ENCODE data around the gene MRPS2.
"Not testable (repeated sequence)": the region's sequence is repeated elsewhere in the genome, so short reads cannot be mapped to it uniquely, and the experiment has no call there.

MRPS2 gene

DNA sequence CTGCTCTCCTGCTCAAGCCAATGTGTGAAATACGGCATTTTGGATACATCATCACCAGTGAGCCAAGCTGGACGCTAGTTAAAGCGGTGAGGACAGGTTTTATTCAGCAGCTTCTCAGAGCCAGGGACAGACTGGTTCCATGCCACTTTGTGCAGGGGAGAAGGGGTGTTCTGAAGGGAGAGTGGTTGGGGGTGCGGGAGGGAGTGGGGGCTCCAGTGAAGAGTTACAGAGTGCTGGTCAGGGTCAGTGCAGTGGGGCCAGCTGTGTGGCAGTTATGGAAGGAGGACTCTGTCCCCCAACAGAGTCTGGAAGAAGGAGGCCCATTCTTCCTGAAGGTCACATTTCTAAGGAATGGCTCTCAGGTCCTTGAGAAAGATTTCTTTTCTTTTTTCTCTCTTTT is 34.3 kb downstream of the MRPS2 start:
- DNase-seq = not testable (repeated sequence)

DNA sequence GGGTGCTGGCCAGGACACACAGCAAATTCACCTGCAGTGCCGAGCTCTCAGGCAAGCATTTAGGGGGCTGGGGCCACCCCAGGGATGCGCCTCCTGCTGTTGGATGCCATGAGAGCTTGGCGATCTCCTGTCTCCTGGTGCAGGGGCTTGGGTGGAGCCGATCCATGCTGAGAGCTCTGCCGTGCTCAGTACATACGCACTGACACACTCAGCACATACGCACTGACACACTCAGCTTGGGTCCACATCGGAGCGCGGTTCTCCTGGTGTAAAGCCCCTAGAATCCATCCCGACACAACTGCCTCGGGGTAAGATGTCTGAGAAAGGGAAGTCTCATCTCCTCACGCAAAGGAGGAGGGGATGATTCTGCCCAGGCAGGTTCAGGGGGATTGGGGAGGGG is 35.1 kb downstream of the MRPS2 start:
- DNase-seq = not testable (repeated sequence)

DNA sequence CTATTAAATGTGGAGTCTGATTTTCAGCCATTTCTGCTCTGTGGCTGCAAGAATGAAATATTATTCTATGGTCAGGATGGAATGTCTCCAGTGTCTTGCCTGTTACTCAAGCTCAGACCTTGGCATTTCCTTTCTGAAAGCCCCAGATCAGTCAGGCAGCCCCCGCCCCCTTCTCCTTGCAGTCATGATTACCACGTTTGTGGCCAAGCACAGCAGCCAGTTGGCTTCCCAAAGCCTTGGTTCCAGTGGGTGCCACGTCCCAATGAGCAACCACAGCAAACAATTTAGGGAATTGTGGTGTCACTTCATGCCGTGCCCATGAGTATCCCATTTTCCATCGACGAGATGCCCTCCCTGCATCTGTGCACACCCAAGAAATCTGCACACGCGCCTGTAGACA is 35.7 kb downstream of the MRPS2 start:
- no peak for DNase-seq

DNA sequence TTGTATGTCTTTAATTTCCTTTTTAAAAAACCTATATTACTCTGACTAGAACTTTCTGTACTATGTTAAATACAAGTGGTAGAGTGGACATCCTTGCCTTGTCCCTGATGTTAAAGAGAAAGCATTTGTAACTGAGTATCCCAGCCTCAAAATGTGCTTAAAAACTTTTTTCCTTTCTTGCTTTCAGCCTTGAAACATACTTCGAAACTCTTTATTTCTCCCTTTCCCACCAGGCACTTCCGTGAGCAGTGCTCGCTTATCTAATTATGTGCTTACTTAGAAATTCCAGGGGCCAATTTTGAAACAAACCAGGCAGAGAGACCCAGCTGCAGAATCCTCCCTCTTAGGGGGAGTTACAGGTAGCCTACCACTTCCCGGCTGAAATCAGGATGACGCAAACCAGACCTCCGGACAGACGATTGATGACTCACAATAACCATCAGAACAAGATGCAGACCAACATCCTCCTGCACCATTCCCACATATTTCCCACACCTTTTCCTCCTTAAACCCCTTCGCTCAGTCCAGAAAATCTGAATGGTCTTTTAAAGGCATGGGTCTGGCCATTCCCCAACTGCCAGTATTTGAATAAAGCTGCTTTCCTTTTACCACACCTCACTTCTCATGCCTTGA is 42.9 kb downstream of the MRPS2 start:
- not testable (repeated sequence) for DNase-seq

DNA sequence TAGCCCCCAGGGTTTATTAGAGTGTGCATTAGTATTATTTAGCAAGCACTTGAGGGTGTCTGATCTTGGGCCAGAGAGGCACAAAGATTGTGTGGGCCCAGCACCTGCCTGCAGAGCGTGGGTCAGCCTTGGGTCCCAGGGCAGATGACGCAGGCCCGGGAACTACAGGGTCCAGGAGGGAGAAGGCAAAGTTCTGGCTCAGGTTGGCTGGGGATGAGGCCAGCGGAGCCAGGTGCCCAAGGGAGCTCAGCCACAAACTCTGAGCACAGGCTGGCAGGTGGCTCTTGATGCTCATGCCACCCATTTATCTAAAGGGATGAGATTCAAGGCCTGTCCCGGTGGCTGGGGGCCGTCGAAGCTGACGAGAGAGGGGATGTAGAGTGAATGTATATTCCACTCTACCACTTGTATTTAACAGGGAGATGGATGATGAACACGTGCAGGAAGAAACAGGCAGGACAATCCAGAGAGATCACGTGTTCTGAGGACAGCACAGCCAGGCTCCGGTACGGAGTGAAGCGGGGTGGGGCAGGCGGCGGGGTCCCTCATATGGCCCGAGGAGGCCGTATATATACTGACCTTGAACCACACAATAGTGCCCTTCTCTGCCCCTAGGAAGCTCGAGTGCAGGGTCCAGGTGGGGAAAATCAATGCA is 44.6 kb downstream of the MRPS2 start:
- no peak for DNase-seq

DNA sequence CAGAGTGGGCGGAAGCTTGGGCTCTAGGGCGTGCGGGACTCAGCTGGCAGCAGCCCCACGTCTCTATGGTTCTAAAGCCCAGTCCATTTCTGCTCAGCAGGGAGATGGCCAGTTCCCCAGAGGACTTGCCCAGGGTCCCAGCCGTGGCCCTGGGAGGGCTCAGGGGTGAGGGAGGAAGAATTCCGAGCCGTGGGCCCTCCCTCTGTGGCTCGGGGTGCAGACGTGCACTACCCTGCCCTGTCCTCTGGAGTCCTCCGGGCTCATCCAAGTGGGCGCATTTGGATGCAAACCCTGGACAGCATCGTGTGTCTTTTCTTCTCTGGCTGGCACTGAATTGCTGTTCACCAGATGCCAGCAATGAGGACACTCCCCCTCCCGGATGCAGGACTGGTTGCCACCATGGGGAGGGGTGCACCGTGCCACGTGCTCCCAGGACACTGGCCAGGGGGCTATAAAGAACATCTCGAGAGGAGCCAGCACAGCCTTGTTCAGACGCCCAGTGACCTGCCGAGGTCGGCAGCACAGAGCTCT is 45.2 kb downstream of the MRPS2 start, which contains the start of gene OBP2A:
Gene OBP2A, plus strand, starts transcription at position 481 of the 531 bp plus-strand sequence. CDS start 55 bp downstream, outside the sequence.
- not testable (repeated sequence) for DNase-seq

DNA sequence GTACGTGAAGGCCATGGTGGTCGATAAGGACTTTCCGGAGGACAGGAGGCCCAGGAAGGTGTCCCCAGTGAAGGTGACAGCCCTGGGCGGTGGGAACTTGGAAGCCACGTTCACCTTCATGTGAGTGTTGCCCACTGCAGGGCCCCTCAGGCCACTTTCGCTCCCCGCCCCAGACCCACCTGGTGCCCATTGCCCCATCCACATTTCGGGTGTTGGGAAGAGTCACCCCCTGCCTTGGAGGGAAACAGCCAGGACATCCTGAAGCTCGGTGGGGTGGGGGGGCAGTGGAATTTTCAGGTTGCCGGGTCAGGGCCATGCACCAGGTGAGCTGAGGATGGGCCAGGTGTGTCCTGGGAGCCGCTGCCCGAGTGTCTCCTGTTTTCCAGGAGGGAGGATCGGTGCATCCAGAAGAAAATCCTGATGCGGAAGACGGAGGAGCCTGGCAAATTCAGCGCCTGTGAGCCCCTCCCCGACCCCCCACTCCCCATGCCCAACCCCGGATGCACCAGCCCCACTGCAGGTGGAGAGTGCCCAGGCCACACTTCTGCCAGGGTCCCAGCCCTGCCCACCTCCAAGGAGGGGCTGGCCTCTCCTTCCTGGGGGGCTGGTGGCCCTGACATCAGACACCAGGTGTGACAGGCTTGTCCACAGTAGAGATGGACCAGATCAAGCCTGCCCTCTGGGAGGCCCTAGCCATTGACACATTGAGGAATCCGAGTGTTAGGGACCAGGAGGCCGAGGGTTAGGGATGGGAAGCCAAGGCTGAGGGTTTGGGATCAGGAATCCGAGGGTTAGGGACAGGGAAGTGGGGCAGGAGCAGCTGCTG is 46.5 kb downstream of the MRPS2 start:
- not testable (repeated sequence) for DNase-seq

DNA sequence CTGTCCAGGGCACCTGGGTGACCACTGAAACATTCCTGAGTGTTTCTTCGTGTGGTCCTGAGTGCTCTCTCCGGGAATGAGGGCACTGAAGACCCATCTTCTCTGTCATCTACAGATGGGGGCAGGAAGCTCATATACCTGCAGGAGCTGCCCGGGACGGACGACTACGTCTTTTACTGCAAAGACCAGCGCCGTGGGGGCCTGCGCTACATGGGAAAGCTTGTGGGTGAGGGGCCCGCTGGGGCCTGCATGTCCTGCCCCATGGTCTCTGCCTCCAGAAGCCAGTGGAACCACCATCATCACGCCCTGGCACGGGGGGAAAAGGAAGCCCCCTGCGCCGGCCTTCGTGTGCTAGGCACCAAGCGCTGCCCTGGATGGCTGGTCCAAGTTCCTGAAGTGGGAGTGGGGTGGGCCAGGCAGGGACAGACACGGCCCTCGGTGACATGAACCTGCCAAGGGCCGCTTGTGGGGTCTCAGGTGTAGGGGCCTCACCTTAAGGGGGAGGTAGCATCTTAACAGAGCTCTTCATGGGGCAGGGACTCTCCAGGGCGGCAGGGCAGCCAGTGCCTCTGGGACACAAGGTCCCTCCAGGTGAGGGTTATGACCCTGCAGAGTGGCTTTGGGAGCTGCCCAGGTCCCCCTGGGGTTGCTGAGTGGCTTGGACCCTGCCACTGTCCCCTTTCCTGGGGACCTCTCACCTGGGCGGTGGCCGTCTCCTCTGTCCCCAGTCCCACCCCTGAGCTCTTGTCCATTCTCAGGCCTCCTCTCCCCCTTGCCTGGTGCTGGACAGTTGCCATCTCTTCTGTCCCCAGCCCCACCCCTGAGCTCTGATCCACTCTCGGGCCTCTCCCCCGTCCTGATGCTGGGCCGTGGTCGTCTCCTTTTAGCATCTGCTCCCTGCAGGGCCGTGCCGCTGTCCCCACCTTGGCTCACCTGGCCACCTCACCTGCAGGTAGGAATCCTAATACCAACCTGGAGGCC is 47.6 kb downstream of the MRPS2 start:
- DNase-seq = no peak

DNA sequence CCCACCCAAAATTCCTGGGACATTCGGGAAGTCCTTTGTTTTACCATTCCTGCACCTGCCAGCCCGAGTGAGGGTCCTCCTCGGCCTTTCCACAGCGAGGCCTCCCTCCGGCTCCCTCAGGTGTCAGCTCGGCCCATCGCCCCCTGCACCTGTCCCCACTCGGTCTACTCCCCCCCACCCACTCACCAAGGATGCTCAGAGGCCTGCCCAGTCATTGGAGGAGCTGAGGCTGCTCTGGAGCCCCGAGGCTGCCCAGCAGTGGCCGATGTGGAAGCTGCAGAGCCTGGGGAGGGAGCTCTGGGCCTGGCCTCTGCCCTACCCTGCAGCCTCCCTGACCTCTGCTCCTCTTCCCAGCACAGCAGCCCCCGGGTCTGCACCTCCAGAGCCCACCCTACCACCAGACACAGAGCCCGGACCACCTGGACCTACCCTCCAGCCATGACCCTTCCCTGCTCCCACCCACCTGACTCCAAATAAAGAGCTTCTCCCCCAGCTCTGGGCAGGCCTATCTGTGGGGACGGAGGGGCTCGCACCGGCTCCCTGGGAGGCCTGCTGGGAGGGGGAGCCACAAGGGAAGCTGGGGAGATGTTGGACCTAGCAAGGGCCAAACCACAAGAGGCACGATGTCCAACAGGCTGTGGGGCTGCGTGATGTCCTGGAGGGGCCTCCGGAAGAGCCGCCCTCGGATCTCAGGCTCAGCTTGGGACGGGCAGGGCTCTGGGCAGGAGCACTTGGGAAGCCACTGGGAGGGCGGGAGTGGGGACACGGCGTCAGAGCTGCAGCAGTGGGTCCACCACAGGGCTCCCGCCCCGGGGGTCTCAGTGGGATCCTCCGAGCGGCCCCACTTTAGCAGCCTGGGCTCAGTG is 49.2 kb downstream of the MRPS2 start:
- DNase-seq = not testable (repeated sequence)

DNA sequence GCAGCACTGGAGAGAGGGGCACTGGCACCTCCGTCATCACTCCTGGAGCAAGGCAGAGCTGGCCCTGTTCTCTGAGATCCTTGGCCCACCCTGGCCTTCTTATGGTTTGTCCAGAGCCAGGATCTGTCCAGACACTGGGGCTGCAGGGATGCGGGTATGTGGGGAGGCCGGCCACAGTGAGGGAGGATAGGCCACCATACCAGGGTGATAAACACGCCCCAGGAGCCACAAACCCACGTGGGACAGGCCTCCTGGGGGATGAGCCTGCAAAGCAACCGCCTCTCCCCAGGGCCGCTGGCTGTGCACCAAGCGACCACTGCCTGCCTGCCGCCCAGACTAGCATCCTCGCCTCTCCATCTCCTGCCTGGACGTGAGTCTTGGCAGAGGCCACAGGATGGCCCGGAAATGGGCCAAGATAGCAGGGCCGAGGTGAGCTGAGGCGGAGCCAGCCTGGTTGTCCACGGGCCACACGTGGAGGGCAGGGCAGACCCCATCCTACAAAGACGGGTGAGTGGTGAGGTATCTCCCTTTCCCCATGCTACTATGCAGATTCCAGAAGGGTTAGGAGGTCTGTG is 49.9 kb downstream of the MRPS2 start:
- DNase-seq = no peak

DNA sequence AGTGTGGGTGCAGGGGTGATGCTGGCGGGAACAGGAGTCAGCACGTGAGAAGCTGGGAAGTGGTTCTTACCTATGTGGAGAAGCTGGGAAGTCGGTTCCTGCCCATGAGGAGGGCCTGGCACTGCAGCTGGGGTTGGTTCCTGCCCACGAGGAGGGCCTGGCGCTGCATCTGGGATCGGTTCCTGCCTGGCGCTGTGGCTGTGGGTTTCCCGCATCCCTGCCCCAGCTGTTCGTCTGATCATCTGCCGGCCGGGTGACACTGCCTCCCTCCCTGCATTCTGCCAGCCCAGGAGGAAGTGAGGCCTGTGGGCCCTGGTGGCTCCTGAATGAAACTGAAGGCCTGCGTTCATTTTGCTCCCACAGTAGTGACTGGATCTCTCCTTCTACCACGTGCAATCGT is 50.5 kb downstream of the MRPS2 start:
- no peak for DNase-seq

DNA sequence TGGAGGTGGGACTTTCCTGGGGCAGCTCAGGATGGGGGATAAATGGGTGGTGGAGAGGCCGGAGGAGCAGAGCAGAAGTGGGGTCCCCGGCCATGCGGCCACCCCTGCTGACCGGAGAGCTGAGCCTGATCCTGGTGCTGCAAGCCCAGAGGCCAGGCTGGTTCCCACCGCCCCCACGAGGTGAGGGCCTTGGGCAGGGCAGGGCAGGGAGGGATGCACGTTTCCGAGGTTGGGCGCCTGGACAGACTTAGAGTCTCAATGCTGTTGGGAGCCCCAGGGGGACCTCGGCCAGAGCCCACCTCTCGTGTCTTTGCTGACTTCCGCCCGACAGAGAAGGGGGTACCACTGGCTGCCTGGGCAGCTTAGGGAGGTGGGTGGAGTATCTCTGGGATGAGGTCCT is 51.0 kb downstream of the MRPS2 start:
- DNase-seq = no peak

DNA sequence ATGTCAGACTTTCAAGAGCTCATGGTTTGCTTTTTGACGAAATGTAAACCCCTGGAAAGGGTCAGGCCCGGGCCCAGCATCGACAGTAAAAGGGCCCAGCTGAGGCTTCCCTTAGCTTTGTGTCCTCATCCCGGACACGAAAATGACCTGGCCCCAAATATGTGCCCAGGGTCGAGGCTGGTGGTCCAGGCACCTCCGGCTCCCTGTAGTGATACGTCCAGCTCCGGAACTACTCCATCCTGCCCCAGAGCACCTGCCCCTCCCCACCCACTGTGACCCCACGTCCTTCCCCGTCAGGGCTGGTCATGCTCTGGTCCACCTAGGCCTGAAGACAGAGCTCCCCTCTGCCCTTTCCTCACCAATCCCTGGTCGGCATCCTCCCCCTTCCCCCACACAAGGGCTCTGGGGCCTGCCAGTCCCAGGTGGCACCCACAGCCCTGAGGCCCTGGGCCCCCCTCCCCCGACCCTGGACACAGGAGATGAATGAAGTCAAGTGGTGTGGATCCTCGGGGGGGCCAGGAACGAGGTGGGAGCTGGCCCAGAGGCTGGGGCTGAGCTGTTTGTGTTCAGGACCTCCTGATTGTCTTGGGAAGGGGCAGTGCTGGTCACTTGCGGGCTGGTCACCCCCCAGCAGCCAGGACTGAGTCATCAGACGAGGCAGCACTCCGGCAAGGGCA is 51.7 kb downstream of the MRPS2 start:
- DNase-seq = no peak

DNA sequence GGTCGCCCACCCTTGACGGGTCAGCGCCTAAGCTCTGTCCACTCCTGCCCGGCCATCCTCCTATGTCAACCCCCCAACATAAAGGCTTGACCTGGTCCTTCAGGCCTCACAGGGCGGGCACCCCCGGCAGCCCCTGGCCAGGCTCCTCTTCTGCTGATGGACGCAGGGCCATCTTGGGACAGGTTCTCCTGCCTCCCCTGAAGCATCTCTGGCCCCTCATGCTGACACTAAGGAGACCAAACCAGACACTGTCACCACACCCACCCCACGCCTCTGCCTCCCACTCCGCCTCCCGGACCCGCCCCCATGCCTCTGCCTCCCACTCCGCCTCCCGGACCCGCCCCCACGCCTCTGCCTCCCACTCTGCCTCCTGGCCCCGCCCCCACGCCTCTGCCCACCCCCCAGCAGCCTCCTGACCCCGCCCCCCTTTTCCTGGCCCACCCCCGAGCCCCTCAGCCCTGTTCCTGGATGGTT is 52.3 kb downstream of the MRPS2 start:
- no peak for DNase-seq
